Measurements from ENCODE around the gene IRF2BP1.

DNA sequence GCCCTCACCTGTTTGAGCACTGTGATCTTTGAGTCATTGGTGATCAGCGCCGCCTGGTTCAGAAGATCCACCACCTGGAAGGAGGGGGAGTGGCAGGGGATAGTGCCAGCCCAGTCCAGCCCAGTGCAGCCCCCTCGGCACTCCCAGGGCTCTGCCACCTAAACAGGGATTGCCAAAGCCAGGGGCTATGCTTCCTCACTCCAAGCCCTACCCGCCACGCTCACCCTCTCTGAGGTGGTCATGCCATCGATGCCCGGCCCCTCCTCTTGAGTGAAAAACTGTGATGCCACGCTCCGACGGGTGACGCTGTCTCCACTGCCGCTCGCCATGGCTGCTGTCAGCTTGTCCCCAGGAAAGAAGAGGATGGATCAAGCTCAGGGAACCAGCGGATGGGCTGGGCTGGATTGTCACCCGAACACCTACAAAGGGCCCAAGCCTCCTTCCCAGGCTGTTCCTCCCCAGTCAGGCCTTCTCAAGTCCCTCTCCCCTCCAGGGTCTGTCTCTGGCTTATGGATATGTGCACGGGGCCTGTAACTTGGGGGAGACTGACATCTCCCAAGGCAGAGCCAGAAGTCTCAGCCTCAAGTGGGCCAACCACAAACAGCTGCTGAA lies 31.7 kb downstream of the IRF2BP1 start:
- TF ChIP-seq SIN3A (IDR thresholded peaks at IDR 0.05; ENCODE audit: borderline replicate concordance, insufficient read depth, low read length) (no peak), POLR2AphosphoS5 (IDR thresholded peaks at IDR 0.05; ENCODE audit: low read depth, low read length) (no peak)
- TF ChIP-seq, protein P1, sequence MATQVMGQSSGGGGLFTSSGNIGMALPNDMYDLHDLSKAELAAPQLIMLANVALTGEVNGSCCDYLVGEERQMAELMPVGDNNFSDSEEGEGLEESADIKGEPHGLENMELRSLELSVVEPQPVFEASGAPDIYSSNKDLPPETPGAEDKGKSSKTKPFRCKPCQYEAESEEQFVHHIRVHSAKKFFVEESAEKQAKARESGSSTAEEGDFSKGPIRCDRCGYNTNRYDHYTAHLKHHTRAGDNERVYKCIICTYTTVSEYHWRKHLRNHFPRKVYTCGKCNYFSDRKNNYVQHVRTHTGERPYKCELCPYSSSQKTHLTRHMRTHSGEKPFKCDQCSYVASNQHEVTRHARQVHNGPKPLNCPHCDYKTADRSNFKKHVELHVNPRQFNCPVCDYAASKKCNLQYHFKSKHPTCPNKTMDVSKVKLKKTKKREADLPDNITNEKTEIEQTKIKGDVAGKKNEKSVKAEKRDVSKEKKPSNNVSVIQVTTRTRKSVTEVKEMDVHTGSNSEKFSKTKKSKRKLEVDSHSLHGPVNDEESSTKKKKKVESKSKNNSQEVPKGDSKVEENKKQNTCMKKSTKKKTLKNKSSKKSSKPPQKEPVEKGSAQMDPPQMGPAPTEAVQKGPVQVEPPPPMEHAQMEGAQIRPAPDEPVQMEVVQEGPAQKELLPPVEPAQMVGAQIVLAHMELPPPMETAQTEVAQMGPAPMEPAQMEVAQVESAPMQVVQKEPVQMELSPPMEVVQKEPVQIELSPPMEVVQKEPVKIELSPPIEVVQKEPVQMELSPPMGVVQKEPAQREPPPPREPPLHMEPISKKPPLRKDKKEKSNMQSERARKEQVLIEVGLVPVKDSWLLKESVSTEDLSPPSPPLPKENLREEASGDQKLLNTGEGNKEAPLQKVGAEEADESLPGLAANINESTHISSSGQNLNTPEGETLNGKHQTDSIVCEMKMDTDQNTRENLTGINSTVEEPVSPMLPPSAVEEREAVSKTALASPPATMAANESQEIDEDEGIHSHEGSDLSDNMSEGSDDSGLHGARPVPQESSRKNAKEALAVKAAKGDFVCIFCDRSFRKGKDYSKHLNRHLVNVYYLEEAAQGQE (IDR thresholded peaks at IDR 0.05; ENCODE audit: insufficient read depth in 1 of 2, low read depth in 2 of 2, low read length in 2 of 2): no peak
